H9 (cell line): ENCODE results near the gene DOK6. TPM values are rescaled to one million over a fixed set of nuclear protein-coding genes. Genes with fewer than 3 reads are reported as not detected.

ENCODE experiments used
- DNase-seq: peaks from one replicate; pipeline ENCODE4 v3.0.0-alpha.2; 2017
- H2AFZ ChIP-seq: one replicate; pipeline ENCODE4 v1.6.1; 2013; ENCODE audit warnings: mild to moderate bottlenecking, low read length, control low read depth, moderate library complexity
- H2AK5ac ChIP-seq: 2 replicates; pipeline ENCODE4 v1.6.1; 2013; ENCODE audit warnings: low read length, control low read depth, mixed read lengths; ENCODE audit not compliant: insufficient read length
- H2BK120ac ChIP-seq: one replicate; pipeline ENCODE4 v1.6.1; 2013; ENCODE audit warnings: low read depth, mild to moderate bottlenecking, low read length, control low read depth, inconsistent platforms; ENCODE audit not compliant: poor library complexity, severe bottlenecking
- H2BK12ac ChIP-seq: 2 replicates; pipeline ENCODE4 v1.6.1; 2013; ENCODE audit warnings: low read length, control low read depth, mixed read lengths, low read depth; ENCODE audit not compliant: insufficient read length
- H2BK15ac ChIP-seq: 2 replicates; pipeline ENCODE4 v1.6.1; 2013; ENCODE audit warnings: low read depth, low read length, control low read depth
- H2BK20ac ChIP-seq: one replicate; pipeline ENCODE4 v1.6.1; 2013; ENCODE audit warnings: low read depth, mild to moderate bottlenecking, low read length, control low read depth, inconsistent platforms; ENCODE audit not compliant: poor library complexity, severe bottlenecking
- H2BK5ac ChIP-seq: 2 replicates; pipeline ENCODE4 v1.6.1; 2013; ENCODE audit warnings: low read length, control low read depth, mixed read lengths; ENCODE audit not compliant: insufficient read length
- H3K14ac ChIP-seq: 2 replicates; pipeline ENCODE4 v1.6.1; 2013; ENCODE audit warnings: low read length, control low read depth; ENCODE audit not compliant: insufficient read depth
- H3K18ac ChIP-seq: 2 replicates; pipeline ENCODE4 v1.6.1; 2013; ENCODE audit warnings: low read depth, mild to moderate bottlenecking, mixed read lengths, low read length, control low read depth; ENCODE audit not compliant: insufficient read length
- H3K23ac ChIP-seq: 2 replicates; pipeline ENCODE4 v1.6.1; 2013; ENCODE audit warnings: low read length, control low read depth, mixed read lengths, low read depth; ENCODE audit not compliant: insufficient read length
- H3K23me2 ChIP-seq: 2 replicates; pipeline ENCODE4 v1.6.1; 2013; ENCODE audit warnings: low read depth, mild to moderate bottlenecking, mixed read lengths, low read length, control low read depth; ENCODE audit not compliant: insufficient read length, poor library complexity, severe bottlenecking
- H3K27ac ChIP-seq: 2 replicates; pipeline ENCODE4 v1.5.1; 2013; ENCODE audit warnings: low read length, control low read depth, mixed read lengths, low read depth; ENCODE audit not compliant: insufficient read length
- H3K27me3 ChIP-seq: 2 replicates; pipeline ENCODE4 v1.6.1; 2013; ENCODE audit warnings: low read length, control low read depth, inconsistent platforms; ENCODE audit not compliant: insufficient read depth
- H3K4ac ChIP-seq: 2 replicates; pipeline ENCODE4 v1.6.1; 2013; ENCODE audit warnings: low read depth, mild to moderate bottlenecking, control low read depth, inconsistent platforms, low read length, moderate library complexity
- H3K4me1 ChIP-seq: 2 replicates; pipeline ENCODE4 v1.6.1; 2013; ENCODE audit warnings: low read length, control low read depth, inconsistent platforms; ENCODE audit not compliant: insufficient read depth
- H3K4me2 ChIP-seq: 2 replicates; pipeline ENCODE4 v1.6.1; 2013; ENCODE audit warnings: low read length, control low read depth, mixed read lengths; ENCODE audit not compliant: insufficient read length, insufficient read depth
- H3K56ac ChIP-seq: 2 replicates; pipeline ENCODE4 v1.6.1; 2013; ENCODE audit warnings: low read depth, mild to moderate bottlenecking, mixed read lengths, low read length, control low read depth; ENCODE audit not compliant: insufficient read length
- H3K79me1 ChIP-seq: 2 replicates; pipeline ENCODE4 v1.6.1; 2013; ENCODE audit warnings: low read depth, mild to moderate bottlenecking, moderate library complexity, low read length, control low read depth, inconsistent platforms; ENCODE audit not compliant: insufficient read depth, poor library complexity, severe bottlenecking
- H3K79me2 ChIP-seq: 2 replicates; pipeline ENCODE4 v1.6.1; 2013; ENCODE audit warnings: low read length, control low read depth, inconsistent platforms; ENCODE audit not compliant: insufficient read depth
- H3K9ac ChIP-seq: 2 replicates; pipeline ENCODE4 v1.6.1; 2013; ENCODE audit warnings: low read length, control low read depth, mixed read lengths; ENCODE audit not compliant: insufficient read length; ENCODE audit errors: extremely low read depth
- H3K9me3 ChIP-seq: one replicate; pipeline ENCODE4 v1.6.1; 2013; ENCODE audit warnings: low read depth, low read length, inconsistent platforms; ENCODE audit not compliant: control insufficient read depth
- H3T11ph ChIP-seq: one replicate; pipeline ENCODE4 v1.6.1; 2013; ENCODE audit warnings: mild to moderate bottlenecking, low read length, control low read depth, inconsistent platforms
- H4K20me1 ChIP-seq: one replicate; pipeline ENCODE4 v1.6.1; 2013; ENCODE audit not compliant: control insufficient read depth, insufficient read length, insufficient read depth
- H4K5ac ChIP-seq: 2 replicates; pipeline ENCODE4 v1.6.1; 2013; ENCODE audit warnings: low read depth, mild to moderate bottlenecking, mixed read lengths, low read length, control low read depth; ENCODE audit not compliant: insufficient read length
- H4K8ac ChIP-seq: replicated peaks from 2 replicates; pipeline ENCODE4 v1.6.1; 2013; ENCODE audit warnings: low read length, control low read depth, mixed read lengths, low read depth; ENCODE audit not compliant: insufficient read length
- H4K91ac ChIP-seq: 2 replicates; pipeline ENCODE4 v1.6.1; 2013; ENCODE audit warnings: low read depth, mild to moderate bottlenecking, moderate library complexity, mixed read lengths, low read length, control low read depth; ENCODE audit not compliant: insufficient read length
- H3K27ac Mint-ChIP-seq, 3 experiments: 2 replicates in 2 of 3; 3 replicates in 1 of 3; pipeline ENCODE4 v1.8.0; 2020 to 2021; ENCODE audit warnings: mixed read lengths in 3 of 3, mild to moderate bottlenecking in 1 of 3, moderate library complexity in 1 of 3
- H3K27me3 Mint-ChIP-seq: 2 replicates; pipeline ENCODE4 v1.8.0; 2021; ENCODE audit warnings: low read depth, mild to moderate bottlenecking, moderate library complexity, mixed read lengths
- H3K36me3 Mint-ChIP-seq, 3 experiments: 2 replicates in 2 of 3; 3 replicates in 1 of 3; pipeline ENCODE4 v1.8.0; 2020 to 2021; ENCODE audit warnings: low read depth in 3 of 3, mixed read lengths in 3 of 3; ENCODE audit not compliant: insufficient read depth in 1 of 3
- H3K4me1 Mint-ChIP-seq, 2 experiments: 2 replicates each; pipeline ENCODE4 v1.8.0; 2020; ENCODE audit warnings: mixed read lengths in 2 of 2
- H3K4me3 Mint-ChIP-seq, 2 experiments: 2 replicates in 1 of 2; 3 replicates in 1 of 2; pipeline ENCODE4 v1.8.0; 2020 to 2021; ENCODE audit warnings: mild to moderate bottlenecking in 2 of 2, mixed read lengths in 2 of 2, moderate library complexity in 1 of 2
- H3K9me3 Mint-ChIP-seq, 2 experiments: 2 replicates in 1 of 2; 3 replicates in 1 of 2; pipeline ENCODE4 v1.8.0; 2020; ENCODE audit warnings: mild to moderate bottlenecking in 2 of 2, mixed read lengths in 2 of 2, moderate library complexity in 1 of 2
- CTCF ChIP-seq: fragments of 200-600 bp; sonication (generic); conservative IDR thresholded peaks from 3 replicates; pipeline ENCODE4 v1.8.0; 2021; ENCODE audit warnings: antibody characterized with exemption, mild to moderate bottlenecking
- WGBS: extraction: QIAGEN DNeasy Blood & Tissue Kit; methylation state at CpG from one replicate; pipeline ENCODE4 v1.1.7; 2013; ENCODE audit warnings: missing lambda C conversion rate, low lambda C conversion rate, mixed read lengths; ENCODE audit not compliant: insufficient read length; ENCODE audit errors: extremely low coverage; 5-methylcytosine and 5-hydroxymethylcytosine counted together
- total RNA-seq: library from RNA; stranded (reverse); gene quantifications from 2 replicates; pipeline ENCODE4 v1.2.1, GENCODE V29; 2021

DOK6 gene
- total RNA-seq, 1 experiment from 2014 or later, result 0.20 TPM

GRCh38 chr18:69883781-69884180 is 483.1 kb downstream of the DOK6 start:
- no peak overlapping the region for H2BK15ac ChIP-seq
- no peak overlapping the region for H2BK120ac ChIP-seq
- no peak overlapping the region for H4K5ac ChIP-seq
- H2AFZ ChIP-seq, result no peak overlapping the region
- no peaks in the 10 kb centered on the region for H3K27me3 ChIP-seq
- H3K4ac ChIP-seq, result no peak overlapping the region
- WGBS, result no CpG with 5 or more reads among the region's 3 CpGs
- H3T11ph ChIP-seq, result no peak overlapping the region
- H3K27ac Mint-ChIP-seq, result peak overlapping the region in 1 of 3 experiments; percentile 57; a peak in 2 of 7 replicates
- H3K9ac ChIP-seq, result no peak overlapping the region
- no peaks in the 10 kb centered on the region for H4K20me1 ChIP-seq
- no peak for DNase-seq
- no peak overlapping the region for H2BK5ac ChIP-seq
- no peaks in the 10 kb centered on the region for H3K9me3 ChIP-seq
- H4K8ac ChIP-seq, result no peak overlapping the region
- H3K27me3 Mint-ChIP-seq, result no peaks in the 10 kb centered on the region
- peaks cover 2% of the 10 kb centered on the region; the same call in 1 of the 2 replicates for H3K4me1 ChIP-seq
- no peaks in the 10 kb centered on the region for H3K79me2 ChIP-seq
- no peak overlapping the region for H3K14ac ChIP-seq
- no peaks in the 10 kb centered on the region for H3K9me3 Mint-ChIP-seq
- H3K4me1 Mint-ChIP-seq, result peaks cover 25 to 36% of the 10 kb centered on the region in 2 experiments
- no peak overlapping the region for H3K18ac ChIP-seq
- no peaks in the 10 kb centered on the region for H3K23me2 ChIP-seq
- no peak for TF ChIP-seq CTCF
- no peak overlapping the region for H2BK12ac ChIP-seq
- no peak overlapping the region for H3K4me3 Mint-ChIP-seq
- no peak overlapping the region for H3K23ac ChIP-seq
- no peak overlapping the region for H2BK20ac ChIP-seq
- H3K4me2 ChIP-seq, result no peak overlapping the region
- no peak overlapping the region for H4K91ac ChIP-seq
- no peak overlapping the region for H3K27ac ChIP-seq
- H3K79me1 ChIP-seq, result no peaks in the 10 kb centered on the region
- H3K56ac ChIP-seq, result no peak overlapping the region
- no peak overlapping the region for H2AK5ac ChIP-seq
- H3K36me3 Mint-ChIP-seq, result peaks cover 0 to 4% (median 2%) of the 10 kb centered on the region in 3 experiments; a peak in 2 of 7 replicates
